Progenitor cell of endocrine pancreas (in vitro differentiated cells): ENCODE results near the gene RAB11FIP5. TPM values are rescaled to one million over a fixed set of nuclear protein-coding genes. Genes with fewer than 3 reads are reported as not detected.
A peak's percentile ranks its signal among the peaks of the same experiment; 100 is the strongest.

ENCODE experiments used
- DNase-seq: peaks from one replicate; pipeline ENCODE4 v3.0.0; 2021; ENCODE audit warnings: low spot score; ENCODE audit not compliant: unreplicated experiment
- H3K27ac Mint-ChIP-seq: 2 replicates; pipeline ENCODE4 v1.8.0; 2021; ENCODE audit warnings: mild to moderate bottlenecking, moderate library complexity, mixed read lengths
- H3K27me3 Mint-ChIP-seq: 2 replicates; pipeline ENCODE4 v1.8.0; 2021; ENCODE audit warnings: mixed read lengths
- H3K36me3 Mint-ChIP-seq: 2 replicates; pipeline ENCODE4 v1.8.0; 2022; ENCODE audit warnings: mixed read lengths; ENCODE audit not compliant: insufficient read depth
- H3K4me1 Mint-ChIP-seq: 2 replicates; pipeline ENCODE4 v1.8.0; 2021; ENCODE audit warnings: low read depth, mixed read lengths
- H3K4me3 Mint-ChIP-seq: 2 replicates; pipeline ENCODE4 v1.8.0; 2021; ENCODE audit warnings: low read depth, mild to moderate bottlenecking, moderate library complexity, mixed read lengths
- H3K9me3 Mint-ChIP-seq: 2 replicates; pipeline ENCODE4 v1.8.0; 2021; ENCODE audit warnings: low read depth, mixed read lengths
- total RNA-seq: library from RNA; stranded (reverse); gene quantifications from 2 replicates; pipeline ENCODE4 v1.2.1, GENCODE V29; 2021
- TF ChIP-seq, protein P1 (sequence below): fragments of 200-600 bp; sonication (generic); IDR thresholded peaks from one replicate; pipeline ENCODE4 v1.5.0; 2021; ENCODE audit warnings: antibody characterized with exemption, mild to moderate bottlenecking; ENCODE audit not compliant: unreplicated experiment

Gene RAB11FIP5
- total RNA-seq, 1 donor from 2014 or later, result 23.5 TPM

DNA sequence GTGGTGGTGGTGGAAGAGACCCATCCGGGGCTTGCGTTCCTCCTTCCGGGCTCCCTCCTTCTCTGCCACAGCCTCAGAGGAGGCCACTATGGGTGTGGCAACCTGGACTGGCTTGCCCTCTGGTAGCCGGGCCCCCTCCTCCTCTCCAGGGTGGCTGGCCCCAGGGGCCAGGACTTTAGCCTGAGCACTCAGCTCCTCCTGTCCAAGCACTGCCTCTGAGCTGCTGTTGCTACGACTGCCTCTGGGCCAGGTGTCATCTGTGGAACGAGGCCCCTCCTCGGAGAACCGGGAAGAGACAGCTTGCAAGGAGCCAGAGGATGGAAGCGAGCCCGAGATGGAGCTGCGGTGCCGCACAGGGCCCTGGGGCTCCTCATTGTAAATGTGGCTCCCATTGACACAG, 24.5 kb downstream of the RAB11FIP5 start:
- H3K9me3 Mint-ChIP-seq, result no peaks in the 10 kb centered on the region
- H3K4me1 Mint-ChIP-seq, result peaks cover 23% of the 10 kb centered on the region
- no peaks in the 10 kb centered on the region for H3K27me3 Mint-ChIP-seq
- peaks cover 2% of the 10 kb centered on the region for H3K36me3 Mint-ChIP-seq
- DNase-seq, result no peak
- TF ChIP-seq, protein P1, sequence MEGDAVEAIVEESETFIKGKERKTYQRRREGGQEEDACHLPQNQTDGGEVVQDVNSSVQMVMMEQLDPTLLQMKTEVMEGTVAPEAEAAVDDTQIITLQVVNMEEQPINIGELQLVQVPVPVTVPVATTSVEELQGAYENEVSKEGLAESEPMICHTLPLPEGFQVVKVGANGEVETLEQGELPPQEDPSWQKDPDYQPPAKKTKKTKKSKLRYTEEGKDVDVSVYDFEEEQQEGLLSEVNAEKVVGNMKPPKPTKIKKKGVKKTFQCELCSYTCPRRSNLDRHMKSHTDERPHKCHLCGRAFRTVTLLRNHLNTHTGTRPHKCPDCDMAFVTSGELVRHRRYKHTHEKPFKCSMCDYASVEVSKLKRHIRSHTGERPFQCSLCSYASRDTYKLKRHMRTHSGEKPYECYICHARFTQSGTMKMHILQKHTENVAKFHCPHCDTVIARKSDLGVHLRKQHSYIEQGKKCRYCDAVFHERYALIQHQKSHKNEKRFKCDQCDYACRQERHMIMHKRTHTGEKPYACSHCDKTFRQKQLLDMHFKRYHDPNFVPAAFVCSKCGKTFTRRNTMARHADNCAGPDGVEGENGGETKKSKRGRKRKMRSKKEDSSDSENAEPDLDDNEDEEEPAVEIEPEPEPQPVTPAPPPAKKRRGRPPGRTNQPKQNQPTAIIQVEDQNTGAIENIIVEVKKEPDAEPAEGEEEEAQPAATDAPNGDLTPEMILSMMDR, result no peak
- H3K27ac Mint-ChIP-seq, result no peak overlapping the region
- no peak overlapping the region for H3K4me3 Mint-ChIP-seq

DNA sequence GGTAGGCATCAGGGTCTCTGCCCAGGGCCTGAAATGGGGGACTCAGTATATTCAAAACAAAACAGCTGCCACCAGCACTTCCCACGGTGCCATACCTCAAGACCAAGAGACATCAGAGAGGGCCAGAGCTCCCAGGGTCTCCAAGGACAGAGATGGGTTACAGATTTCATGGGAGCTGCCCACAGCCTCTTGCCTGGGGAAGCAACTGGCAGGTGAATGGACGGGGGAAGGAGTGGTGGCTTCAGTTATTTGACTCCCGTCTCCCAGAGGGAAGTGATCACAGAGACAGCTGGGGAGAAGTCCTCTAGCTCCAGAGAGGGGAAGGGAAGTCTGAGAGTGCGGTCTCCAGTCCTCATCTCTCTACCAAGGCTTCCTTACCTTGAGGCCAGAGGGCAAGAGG, 25.4 kb downstream of the RAB11FIP5 start:
- H3K4me1 Mint-ChIP-seq, result peaks cover 18% of the 10 kb centered on the region
- no peaks in the 10 kb centered on the region for H3K9me3 Mint-ChIP-seq
- no peak overlapping the region for H3K4me3 Mint-ChIP-seq

DNA sequence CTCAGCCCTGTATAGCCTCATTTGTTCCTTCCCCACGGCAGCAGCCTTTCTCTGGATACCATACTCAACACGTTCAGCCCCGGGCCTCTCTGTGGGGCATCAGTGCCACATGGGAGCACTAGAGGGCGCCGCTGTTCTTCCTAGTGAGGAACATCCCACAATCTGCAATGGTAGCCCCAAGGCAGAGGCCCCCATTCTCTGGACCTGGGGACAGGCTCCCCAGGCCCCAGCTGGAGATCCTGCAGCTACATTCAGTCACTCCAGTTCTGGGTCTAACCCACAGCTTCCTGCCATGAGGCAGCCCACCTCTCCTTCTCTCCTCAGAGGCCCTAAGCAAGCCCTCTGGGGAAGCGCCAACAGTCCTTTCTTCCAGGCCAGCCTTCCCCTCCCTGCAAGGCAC, 27.1 kb downstream of the RAB11FIP5 start:
- H3K36me3 Mint-ChIP-seq, result peaks cover 2% of the 10 kb centered on the region
- no peak overlapping the region for H3K27ac Mint-ChIP-seq
- peaks cover 9% of the 10 kb centered on the region for H3K4me1 Mint-ChIP-seq
- no peaks in the 10 kb centered on the region for H3K9me3 Mint-ChIP-seq
- no peak overlapping the region for H3K4me3 Mint-ChIP-seq
- DNase-seq, result peak; percentile 80
- TF ChIP-seq, protein P1, result peak; percentile 95
- no peaks in the 10 kb centered on the region for H3K27me3 Mint-ChIP-seq

More for the DNA sequence above, 25.4 kb downstream of the RAB11FIP5 start:
- Mint-ChIP-seq H3K27ac (no peak overlapping the region), H3K36me3 (peaks cover 2% of the 10 kb centered on the region), H3K27me3 (no peaks in the 10 kb centered on the region)
- TF ChIP-seq, protein P1, result no peak
- no peak for DNase-seq

DNA sequence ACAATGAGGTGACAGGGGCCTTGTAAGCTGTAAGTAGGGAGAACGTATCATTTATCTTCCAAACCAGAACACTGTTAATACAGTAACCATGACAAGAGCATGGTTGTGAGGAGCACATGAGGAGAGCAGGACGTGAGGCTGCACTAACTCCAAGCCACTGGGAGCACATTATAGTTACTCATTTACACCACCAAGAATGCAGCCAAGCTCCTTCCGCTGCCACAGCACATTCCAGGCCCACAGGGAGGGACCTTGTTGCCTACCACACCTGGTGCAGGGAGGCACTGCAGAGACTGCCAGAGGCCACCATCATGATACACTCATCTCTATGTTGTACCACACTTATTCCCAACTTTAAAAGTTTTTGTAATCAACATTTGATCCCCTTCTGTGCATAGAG, 27.8 kb downstream of the RAB11FIP5 start:
- H3K36me3 Mint-ChIP-seq, result peaks cover 2% of the 10 kb centered on the region
- H3K27ac Mint-ChIP-seq, result peak overlapping the region; percentile 26
- TF ChIP-seq, protein P1, result no peak
- no peak overlapping the region for H3K4me3 Mint-ChIP-seq
- H3K4me1 Mint-ChIP-seq, result peaks cover 9% of the 10 kb centered on the region
- no peak for DNase-seq
- H3K9me3 Mint-ChIP-seq, result no peaks in the 10 kb centered on the region
- H3K27me3 Mint-ChIP-seq, result no peaks in the 10 kb centered on the region

DNA sequence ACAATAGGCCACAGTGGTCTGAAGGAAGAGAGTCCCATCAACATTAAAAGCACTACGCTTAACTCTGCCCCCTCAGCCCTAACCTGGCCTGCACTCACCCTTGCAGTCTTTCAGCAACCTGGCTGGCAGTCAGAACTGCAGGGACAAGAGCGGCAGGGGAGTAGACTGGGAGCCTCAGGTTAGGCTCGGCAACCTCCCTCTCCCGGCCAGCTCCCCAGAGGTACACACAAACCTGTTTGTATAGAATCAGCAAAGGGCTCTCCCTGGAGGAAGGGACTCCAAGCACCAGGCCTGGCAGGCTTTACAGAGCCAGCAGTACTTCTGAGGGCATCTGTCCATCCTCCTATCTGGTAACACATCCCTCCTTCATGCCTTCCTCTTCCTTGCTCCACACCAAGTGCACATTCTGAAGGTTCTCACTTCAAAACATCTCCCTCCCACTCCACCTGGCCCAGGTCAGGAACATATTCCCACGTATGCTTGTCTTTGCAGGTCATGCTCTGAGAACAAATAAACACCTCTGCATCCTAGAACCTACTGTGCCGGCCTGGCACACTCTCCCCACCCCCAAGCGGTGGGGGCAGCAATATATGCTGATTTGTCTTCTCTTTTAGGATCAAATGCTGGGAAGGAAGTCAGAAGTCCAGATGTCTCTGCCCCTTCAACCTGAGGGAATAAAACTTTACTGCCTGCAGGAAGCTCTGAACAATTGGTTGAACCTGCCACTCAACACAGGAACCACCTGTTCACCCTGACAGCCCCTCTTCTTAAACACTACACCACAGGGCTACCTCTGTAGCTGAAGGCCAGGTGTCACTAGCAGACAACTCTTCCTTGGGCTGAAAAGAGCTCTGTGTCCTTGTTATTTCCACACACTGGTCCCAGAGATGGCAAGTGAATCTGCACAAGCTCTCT, 28.6 kb downstream of the RAB11FIP5 start:
- H3K27ac Mint-ChIP-seq, result no peak overlapping the region
- H3K27me3 Mint-ChIP-seq, result no peaks in the 10 kb centered on the region
- peaks cover 5% of the 10 kb centered on the region for H3K4me1 Mint-ChIP-seq
- H3K9me3 Mint-ChIP-seq, result no peaks in the 10 kb centered on the region
- no peak for DNase-seq
- TF ChIP-seq, protein P1, result no peak
- H3K4me3 Mint-ChIP-seq, result no peak overlapping the region
- no peaks in the 10 kb centered on the region for H3K36me3 Mint-ChIP-seq
